Measurements from ENCODE around the gene FRMPD1. TPM values are rescaled to one million over a fixed set of nuclear protein-coding genes. Genes with fewer than 3 reads are reported as not detected.
A peak's percentile ranks its signal among the peaks of the same experiment; 100 is the strongest.

The FRMPD1 gene
- total RNA-seq, 4 donors from 2014 or later, result 0.27 to 4.6 (median 0.64) TPM; not detected in 1

DNA sequence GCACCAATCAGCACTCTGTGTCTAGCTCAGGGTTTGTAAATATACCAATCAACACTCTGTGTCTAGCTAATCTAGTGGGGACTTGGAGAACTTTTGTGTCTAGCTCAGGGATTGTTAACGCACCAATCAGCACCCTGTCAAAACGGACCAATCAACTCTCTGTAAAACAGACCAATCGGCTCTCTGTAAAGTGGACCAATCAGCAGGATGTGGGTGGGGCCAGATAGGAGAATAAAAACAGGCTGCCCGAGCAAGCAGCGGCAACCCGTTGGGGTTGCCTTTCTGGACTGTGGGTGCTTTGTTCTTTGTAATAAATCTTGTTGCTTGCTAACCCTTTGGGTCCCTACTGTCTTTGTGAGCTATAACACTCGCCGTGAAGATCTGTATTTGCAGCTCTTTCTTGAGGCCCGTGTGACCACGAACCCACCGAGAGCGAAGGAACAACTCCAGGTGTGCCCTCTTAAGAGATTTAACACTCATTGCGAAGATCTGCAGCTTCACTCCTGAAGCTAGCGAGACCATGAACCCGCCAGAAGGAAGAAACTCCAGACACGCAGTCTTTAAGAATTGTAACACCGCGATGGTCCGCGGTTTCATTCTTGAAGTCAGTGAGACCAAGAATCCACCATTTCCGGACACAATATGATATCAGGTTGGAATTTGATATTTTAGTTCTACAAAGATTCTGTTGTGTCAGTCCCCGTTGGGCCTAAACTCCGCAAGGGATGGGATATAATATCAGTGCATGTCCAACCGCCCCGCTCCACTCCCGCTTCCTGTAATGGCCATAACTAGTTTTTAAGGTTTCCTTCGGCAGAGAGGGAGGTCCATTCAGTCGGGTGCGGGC lies 102.1 kb downstream of the FRMPD1 start:
- TF ChIP-seq POLR2AphosphoS5 (IDR thresholded peaks at IDR 0.05) (no peak), EP300 (IDR thresholded peaks at IDR 0.05; ENCODE audit: low read depth) (no peak), POLR2A (IDR thresholded peaks at IDR 0.05) (no peak)
- TF ChIP-seq, protein P1, sequence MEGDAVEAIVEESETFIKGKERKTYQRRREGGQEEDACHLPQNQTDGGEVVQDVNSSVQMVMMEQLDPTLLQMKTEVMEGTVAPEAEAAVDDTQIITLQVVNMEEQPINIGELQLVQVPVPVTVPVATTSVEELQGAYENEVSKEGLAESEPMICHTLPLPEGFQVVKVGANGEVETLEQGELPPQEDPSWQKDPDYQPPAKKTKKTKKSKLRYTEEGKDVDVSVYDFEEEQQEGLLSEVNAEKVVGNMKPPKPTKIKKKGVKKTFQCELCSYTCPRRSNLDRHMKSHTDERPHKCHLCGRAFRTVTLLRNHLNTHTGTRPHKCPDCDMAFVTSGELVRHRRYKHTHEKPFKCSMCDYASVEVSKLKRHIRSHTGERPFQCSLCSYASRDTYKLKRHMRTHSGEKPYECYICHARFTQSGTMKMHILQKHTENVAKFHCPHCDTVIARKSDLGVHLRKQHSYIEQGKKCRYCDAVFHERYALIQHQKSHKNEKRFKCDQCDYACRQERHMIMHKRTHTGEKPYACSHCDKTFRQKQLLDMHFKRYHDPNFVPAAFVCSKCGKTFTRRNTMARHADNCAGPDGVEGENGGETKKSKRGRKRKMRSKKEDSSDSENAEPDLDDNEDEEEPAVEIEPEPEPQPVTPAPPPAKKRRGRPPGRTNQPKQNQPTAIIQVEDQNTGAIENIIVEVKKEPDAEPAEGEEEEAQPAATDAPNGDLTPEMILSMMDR (IDR thresholded peaks at IDR 0.05), result no peak
- Histone ChIP-seq H3K4me1 (peaks cover 4 to 12% (median 9%) of the 10 kb centered on the region in 4 donors), H3K27ac (peak overlapping the region in 2 of 4 donors; percentile 82 to 85), H3K36me3 (no peaks in the 10 kb centered on the region), H3K4me3 (peak overlapping the region in 3 of 4 donors; percentile 63 to 81 (median 74)), H3K9me3 (no peaks in the 10 kb centered on the region), H3K27me3 (no peaks in the 10 kb centered on the region)
- no peak for DNase-seq
- in situ Hi-C loops (cut with MboI; ENCODE audit: low pct_ligation_motif_present in 1 of 4, low pct_unique_long_range_greater_than_20kb in 1 of 4, low sequenced_read_pairs in 3 of 4) (loop anchor here in 1 of 4 donors (25.0 kb wide), 1 partner anchor 91 kb away; the partner anchor contains the start of gene FRMPD1), intact Hi-C loops (cut with DNase I; ENCODE audit: low total_unique reads) (no loop called here)
- WGBS, 2 donors (ENCODE audit: low coverage in 1 of 2), result 86 to 90% methylated on average over 19 to 29 of the region's 29 CpGs

DNA sequence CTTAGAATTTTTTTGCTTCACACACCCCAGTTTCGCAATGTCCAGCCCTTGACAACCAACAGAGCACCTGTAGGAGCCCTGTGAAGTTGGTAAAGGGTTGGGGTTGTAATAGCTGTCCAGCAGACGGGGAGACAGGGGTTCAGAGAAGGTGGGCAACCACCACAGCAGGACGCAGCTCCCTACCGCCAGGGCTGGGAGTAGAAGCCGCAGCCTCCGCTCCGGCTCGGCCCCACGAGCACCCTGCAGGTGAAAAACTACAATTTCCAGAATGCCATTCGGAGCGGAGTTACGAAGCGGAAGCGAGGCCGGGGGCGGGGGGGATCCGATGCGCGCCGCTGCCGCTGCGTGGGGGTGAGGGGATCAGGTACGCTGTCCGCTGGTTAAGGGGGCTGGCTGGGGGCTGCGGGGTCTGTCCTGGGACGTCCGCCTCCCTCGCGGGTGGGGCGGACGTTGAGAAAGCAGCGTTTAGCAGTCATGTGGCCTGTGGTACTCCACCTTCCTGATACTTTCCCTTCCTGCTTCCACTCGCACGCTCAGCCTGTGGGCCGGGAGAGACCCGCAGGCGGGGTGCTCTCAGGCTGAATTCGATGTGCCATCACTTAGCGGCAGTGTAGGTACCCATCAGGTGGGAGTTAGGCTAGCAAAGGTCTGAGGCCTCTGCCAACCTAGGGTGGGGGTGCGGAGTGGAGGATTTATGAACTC lies 102.9 kb downstream of the FRMPD1 start, which contains the start of gene TRMT10B:
TSS of gene TRMT10B (plus strand) at position 317 of the 702 bp plus-strand sequence. CDS start 8,127 bp downstream, outside the sequence.
- H3K27me3 ChIP-seq, result no peaks in the 10 kb centered on the region
- intact Hi-C loops (cut with DNase I; ENCODE audit: low total_unique reads) (no loop called here), in situ Hi-C loops (cut with MboI; ENCODE audit: low pct_ligation_motif_present in 1 of 4, low pct_unique_long_range_greater_than_20kb in 1 of 4, low sequenced_read_pairs in 3 of 4) (loop anchor here in 1 of 4 donors (25.0 kb wide), 1 partner anchor 91 kb away; the partner anchor contains the start of gene FRMPD1)
- 3 to 10% methylated on average over 8 to 39 of the region's 40 CpGs for WGBS, 2 donors (ENCODE audit: low coverage in 1 of 2)
- peak; percentile 68 for DNase-seq
- TF ChIP-seq, protein P1 (IDR thresholded peaks at IDR 0.05), result peak in 1 of 5 experiments; percentile 32
- TF ChIP-seq POLR2A (IDR thresholded peaks at IDR 0.05) (peak; percentile 39), EP300 (IDR thresholded peaks at IDR 0.05; ENCODE audit: low read depth) (no peak)
- no peaks in the 10 kb centered on the region for H3K36me3 ChIP-seq
- peak within 1 kb of the TSS; percentile 74 to 88 (median 84) for H3K27ac ChIP-seq
- peaks cover 4 to 12% (median 9%) of the 10 kb centered on the region in 4 donors for H3K4me1 ChIP-seq
- H3K9me3 ChIP-seq, result no peaks in the 10 kb centered on the region
- peak within 1 kb of the TSS; percentile 63 to 90 (median 78) for H3K4me3 ChIP-seq

DNA sequence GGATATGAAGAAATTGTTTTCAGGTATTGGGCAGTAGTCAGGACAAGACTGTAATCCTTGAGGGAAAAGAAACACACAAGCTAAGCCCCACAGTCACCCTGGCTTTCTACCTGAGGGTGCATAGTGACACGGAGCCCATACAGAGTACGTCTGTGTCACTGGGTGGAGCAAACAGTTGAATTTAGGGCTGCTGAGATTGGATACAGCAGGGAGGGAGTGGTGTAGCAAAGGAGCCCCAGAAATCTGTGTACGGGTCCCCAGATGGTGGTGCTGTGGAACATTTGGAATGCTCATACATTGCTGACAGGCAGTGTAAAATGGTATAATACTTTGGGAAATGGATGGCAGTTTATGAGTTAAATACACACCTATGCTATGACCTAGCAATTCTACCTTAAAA lies 108.0 kb downstream of the FRMPD1 start:
- no peaks in the 10 kb centered on the region for H3K9me3 ChIP-seq
- DNase-seq, result no peak
- WGBS, 2 donors (ENCODE audit: low coverage in 1 of 2), result 84 to 90% methylated on average over 2 to 3 of the region's 3 CpGs
- H3K27me3 ChIP-seq, result no peaks in the 10 kb centered on the region
- no peak overlapping the region for H3K27ac ChIP-seq
- no peak for TF ChIP-seq POLR2A (IDR thresholded peaks at IDR 0.05)
- no peak for TF ChIP-seq POLR2AphosphoS5 (IDR thresholded peaks at IDR 0.05)
- TF ChIP-seq, protein P1 (IDR thresholded peaks at IDR 0.05), result no peak
- TF ChIP-seq EP300 (IDR thresholded peaks at IDR 0.05; ENCODE audit: low read depth), result no peak
- in situ Hi-C loops (cut with MboI; ENCODE audit: low pct_ligation_motif_present in 1 of 4, low pct_unique_long_range_greater_than_20kb in 1 of 4, low sequenced_read_pairs in 3 of 4) (loop anchor here in 1 of 4 donors (25.0 kb wide), 1 partner anchor 96 kb away; the partner anchor contains the start of gene FRMPD1), intact Hi-C loops (cut with DNase I; ENCODE audit: low total_unique reads) (no loop called here)
- H3K36me3 ChIP-seq, result no peaks in the 10 kb centered on the region
- H3K4me1 ChIP-seq, result peaks cover 4 to 9% (median 7%) of the 10 kb centered on the region in 4 donors
- H3K4me3 ChIP-seq, result no peak overlapping the region
